ENCODE measurements around the gene RAB5A.

The RAB5A gene

GRCh38 chr3:20008646-20009045, 61.7 kb downstream of the RAB5A start:
- TF ChIP-seq, protein P1, sequence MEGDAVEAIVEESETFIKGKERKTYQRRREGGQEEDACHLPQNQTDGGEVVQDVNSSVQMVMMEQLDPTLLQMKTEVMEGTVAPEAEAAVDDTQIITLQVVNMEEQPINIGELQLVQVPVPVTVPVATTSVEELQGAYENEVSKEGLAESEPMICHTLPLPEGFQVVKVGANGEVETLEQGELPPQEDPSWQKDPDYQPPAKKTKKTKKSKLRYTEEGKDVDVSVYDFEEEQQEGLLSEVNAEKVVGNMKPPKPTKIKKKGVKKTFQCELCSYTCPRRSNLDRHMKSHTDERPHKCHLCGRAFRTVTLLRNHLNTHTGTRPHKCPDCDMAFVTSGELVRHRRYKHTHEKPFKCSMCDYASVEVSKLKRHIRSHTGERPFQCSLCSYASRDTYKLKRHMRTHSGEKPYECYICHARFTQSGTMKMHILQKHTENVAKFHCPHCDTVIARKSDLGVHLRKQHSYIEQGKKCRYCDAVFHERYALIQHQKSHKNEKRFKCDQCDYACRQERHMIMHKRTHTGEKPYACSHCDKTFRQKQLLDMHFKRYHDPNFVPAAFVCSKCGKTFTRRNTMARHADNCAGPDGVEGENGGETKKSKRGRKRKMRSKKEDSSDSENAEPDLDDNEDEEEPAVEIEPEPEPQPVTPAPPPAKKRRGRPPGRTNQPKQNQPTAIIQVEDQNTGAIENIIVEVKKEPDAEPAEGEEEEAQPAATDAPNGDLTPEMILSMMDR (IDR thresholded peaks at IDR 0.05; ENCODE audit: insufficient read depth, low read length), result no peak
- TF ChIP-seq SPI1 (IDR thresholded peaks at IDR 0.05; ENCODE audit: borderline replicate concordance, low read depth) (no peak), POLR2AphosphoS5 (IDR thresholded peaks at IDR 0.05; ENCODE audit: low read depth) (no peak), GABPA (IDR thresholded peaks at IDR 0.05; ENCODE audit: low read depth) (no peak), REST (IDR thresholded peaks at IDR 0.05; ENCODE audit: insufficient replicate concordance, low read depth) (no peak)
- H3K27ac ChIP-seq (replicated peaks), result no peak overlapping the region
- H3K27me3 ChIP-seq (ENCODE audit: insufficient read depth, poor library complexity, severe bottlenecking), result no peaks in the 10 kb centered on the region
- no peak for DNase-seq (ENCODE audit: low read depth in 1 of 2, low spot score in 1 of 2)
- no peak overlapping the region for H3K4me3 ChIP-seq (replicated peaks; ENCODE audit: insufficient read depth, low read length)

GRCh38 chr3:20012164-20012563, 65.3 kb downstream of the RAB5A start, which contains the start of gene PP2D1:
PP2D1 (minus strand) TSS chr3:20012264; CDS start chr3:20012072, 192 bp downstream.
- no peak for DNase-seq (ENCODE audit: low read depth in 1 of 2, low spot score in 1 of 2)
- TF ChIP-seq, protein P1 (IDR thresholded peaks at IDR 0.05; ENCODE audit: insufficient read depth, low read length), result no peak
- TF ChIP-seq REST (IDR thresholded peaks at IDR 0.05; ENCODE audit: insufficient replicate concordance, low read depth) (no peak), GABPA (IDR thresholded peaks at IDR 0.05; ENCODE audit: low read depth) (no peak), SPI1 (IDR thresholded peaks at IDR 0.05; ENCODE audit: borderline replicate concordance, low read depth) (no peak), POLR2AphosphoS5 (IDR thresholded peaks at IDR 0.05; ENCODE audit: low read depth) (no peak)
- Histone ChIP-seq H3K27me3 (ENCODE audit: insufficient read depth, poor library complexity, severe bottlenecking) (no peaks in the 10 kb centered on the region), H3K4me3 (replicated peaks; ENCODE audit: insufficient read depth, low read length) (no peak within 1 kb of the TSS), H3K27ac (replicated peaks) (no peak within 1 kb of the TSS)

GRCh38 chr3:20013396-20013795, 66.5 kb downstream of the RAB5A start:
- H3K27me3 ChIP-seq (ENCODE audit: insufficient read depth, poor library complexity, severe bottlenecking), result no peaks in the 10 kb centered on the region
- H3K27ac ChIP-seq (replicated peaks), result no peak overlapping the region
- H3K4me3 ChIP-seq (replicated peaks; ENCODE audit: insufficient read depth, low read length), result no peak overlapping the region
- TF ChIP-seq POLR2AphosphoS5 (IDR thresholded peaks at IDR 0.05; ENCODE audit: low read depth) (no peak), REST (IDR thresholded peaks at IDR 0.05; ENCODE audit: insufficient replicate concordance, low read depth) (no peak), SPI1 (IDR thresholded peaks at IDR 0.05; ENCODE audit: borderline replicate concordance, low read depth) (no peak), GABPA (IDR thresholded peaks at IDR 0.05; ENCODE audit: low read depth) (no peak)
- TF ChIP-seq, protein P1 (IDR thresholded peaks at IDR 0.05; ENCODE audit: insufficient read depth, low read length), result no peak
- DNase-seq (ENCODE audit: low read depth in 1 of 2, low spot score in 1 of 2), result no peak
